ENCODE data around the gene ATP8B4.

ATP8B4 gene

DNA sequence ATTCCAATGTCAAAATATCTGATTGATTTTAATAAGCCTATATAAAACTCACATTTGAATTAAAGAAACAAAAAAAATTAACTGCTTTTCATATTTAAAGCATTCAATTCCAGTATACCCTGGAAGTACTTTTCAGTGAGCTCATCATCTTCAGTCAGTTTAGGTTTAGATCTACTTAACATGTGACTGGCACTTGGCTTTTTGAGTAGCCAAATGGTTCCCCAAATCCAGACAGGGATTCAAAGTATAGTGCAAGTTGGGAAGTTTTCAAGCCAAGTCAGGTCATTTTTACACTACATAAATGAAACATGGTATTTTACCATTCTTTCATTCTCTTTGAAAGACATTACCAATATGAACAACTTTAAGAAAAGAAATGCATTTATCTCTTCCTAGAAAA is 57.5 kb downstream of the ATP8B4 start:
- TF ChIP-seq, protein P1, sequence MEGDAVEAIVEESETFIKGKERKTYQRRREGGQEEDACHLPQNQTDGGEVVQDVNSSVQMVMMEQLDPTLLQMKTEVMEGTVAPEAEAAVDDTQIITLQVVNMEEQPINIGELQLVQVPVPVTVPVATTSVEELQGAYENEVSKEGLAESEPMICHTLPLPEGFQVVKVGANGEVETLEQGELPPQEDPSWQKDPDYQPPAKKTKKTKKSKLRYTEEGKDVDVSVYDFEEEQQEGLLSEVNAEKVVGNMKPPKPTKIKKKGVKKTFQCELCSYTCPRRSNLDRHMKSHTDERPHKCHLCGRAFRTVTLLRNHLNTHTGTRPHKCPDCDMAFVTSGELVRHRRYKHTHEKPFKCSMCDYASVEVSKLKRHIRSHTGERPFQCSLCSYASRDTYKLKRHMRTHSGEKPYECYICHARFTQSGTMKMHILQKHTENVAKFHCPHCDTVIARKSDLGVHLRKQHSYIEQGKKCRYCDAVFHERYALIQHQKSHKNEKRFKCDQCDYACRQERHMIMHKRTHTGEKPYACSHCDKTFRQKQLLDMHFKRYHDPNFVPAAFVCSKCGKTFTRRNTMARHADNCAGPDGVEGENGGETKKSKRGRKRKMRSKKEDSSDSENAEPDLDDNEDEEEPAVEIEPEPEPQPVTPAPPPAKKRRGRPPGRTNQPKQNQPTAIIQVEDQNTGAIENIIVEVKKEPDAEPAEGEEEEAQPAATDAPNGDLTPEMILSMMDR (IDR thresholded peaks at IDR 0.05; ENCODE audit: low read depth, low read length): no peak
- no peak for DNase-seq (ENCODE audit: extremely low read depth, low read depth)

DNA sequence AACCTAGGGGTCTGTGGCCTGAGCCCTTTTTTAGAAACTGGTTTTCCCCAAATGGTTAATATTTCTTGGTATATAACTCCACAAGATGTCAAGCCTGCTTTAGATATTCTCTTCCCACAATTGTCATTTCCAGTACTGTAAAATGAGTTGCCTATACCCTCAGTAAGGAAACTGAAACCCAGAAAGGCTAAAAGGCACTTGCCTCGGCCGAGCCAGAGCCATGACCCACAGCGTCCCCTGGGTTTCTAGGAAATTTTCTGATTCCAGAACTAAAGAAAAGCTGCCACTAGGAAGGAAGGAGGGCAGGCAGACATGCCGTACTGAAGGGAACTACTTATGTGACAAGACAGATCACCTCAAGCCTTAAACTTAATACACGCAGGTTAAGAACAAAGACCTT is 59.1 kb downstream of the ATP8B4 start:
- no peak for DNase-seq (ENCODE audit: extremely low read depth, low read depth)
- TF ChIP-seq, protein P1 (IDR thresholded peaks at IDR 0.05; ENCODE audit: low read depth, low read length): peak; percentile 0; the same call in 1 of the 2 replicates

DNA sequence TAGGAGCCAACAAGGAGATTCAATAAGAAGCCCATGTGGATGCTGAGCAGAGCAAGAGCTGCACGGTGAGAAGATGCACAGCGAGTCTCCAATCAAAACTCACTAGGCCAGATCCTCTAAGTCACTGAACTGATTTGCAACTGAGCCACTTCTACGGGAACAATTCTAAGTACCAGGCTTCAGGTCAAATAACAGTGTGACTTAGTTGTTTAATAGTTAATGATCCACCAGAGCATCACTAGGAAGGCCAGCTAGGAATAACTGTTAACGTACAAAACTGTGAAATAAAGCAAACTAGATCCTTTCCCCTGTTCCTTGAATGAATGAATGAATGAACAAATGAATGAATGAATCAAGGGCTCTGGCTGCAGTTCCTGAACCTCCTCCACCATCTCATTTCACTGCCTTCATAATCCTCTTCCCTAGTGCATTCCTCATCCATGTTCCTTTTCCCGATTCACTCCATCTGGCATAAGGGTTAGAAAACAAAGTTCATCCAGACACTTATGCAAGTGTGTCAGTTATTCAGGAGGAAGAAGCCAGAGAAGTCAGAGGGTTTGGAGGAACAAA is 59.7 kb downstream of the ATP8B4 start:
- DNase-seq (ENCODE audit: extremely low read depth, low read depth): no peak
- TF ChIP-seq, protein P1 (IDR thresholded peaks at IDR 0.05; ENCODE audit: low read depth, low read length): no peak

DNA sequence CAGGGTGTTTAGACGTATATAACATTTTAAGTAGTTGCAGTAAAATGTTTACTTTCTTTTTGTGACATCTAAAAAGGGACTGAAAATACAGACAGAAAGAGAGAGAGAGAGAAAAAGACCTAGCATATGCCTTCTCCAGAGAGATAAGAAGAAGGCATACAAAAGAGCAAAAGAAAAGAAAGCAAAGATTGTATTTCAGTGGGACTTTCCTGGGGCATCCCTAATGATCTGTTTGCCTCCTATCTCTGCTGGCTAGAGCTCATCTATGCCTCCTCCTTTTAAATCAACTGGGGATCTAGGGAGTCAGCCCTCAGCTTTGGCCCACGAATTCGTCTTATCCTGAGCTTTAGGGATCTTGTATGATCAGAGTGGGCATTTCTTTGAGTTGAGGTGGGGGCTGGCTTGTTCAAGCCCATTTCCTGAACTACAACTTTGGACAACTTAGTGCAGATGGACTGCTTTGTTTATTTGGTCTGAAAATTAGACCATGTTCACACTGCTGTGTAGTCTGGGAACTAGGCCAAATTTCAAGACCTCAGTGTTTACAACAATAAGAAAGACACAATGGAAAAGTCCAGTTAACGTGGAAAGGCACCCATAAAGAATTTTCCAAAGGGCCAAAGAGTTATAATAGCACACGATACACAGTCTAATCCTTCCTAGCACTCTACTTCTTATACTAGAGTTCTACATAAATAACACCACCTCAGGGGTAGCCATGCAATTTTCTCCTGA is 61.0 kb downstream of the ATP8B4 start:
- peak; percentile 35 for DNase-seq (ENCODE audit: extremely low read depth, low read depth)
- TF ChIP-seq, protein P1 (IDR thresholded peaks at IDR 0.05; ENCODE audit: low read depth, low read length): no peak

DNA sequence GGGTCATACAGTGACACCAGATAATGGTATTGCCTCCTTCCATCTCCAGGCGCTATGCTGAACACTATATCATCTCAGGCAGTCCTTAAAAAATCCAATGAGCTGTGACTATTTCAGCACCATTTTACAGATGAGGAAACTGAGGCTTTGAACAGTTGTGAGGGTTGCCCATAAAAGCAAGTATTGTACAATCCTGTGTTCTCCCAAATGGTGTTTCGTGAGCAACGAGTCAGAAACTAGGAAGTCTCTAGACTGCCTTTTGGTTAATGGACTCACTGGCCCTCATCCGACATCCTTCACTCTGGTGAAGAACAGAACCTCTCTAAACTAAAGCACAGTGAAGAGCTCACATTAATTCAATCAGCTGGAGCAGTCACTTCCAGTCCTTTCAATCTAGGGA is 61.8 kb downstream of the ATP8B4 start:
- TF ChIP-seq, protein P1 (IDR thresholded peaks at IDR 0.05; ENCODE audit: low read depth, low read length): no peak

DNA sequence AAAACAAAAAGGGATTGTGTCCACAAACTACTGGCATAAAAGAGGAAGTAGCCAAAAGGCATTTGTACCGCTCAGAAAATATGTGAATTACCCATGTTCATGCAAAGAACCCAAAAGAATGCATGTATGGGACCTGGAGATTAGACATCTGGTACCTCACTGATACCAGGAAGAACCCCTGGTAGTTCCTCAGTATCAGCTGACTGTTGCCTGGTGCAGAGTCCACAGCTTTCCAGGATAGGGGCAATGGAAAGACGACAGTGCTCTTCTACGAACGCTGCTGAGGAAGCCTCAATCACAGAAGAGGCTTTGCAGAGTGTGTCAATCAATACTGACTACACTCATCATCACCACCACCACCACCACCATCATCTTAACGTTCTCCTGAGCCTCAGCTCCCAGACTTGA is 63.3 kb downstream of the ATP8B4 start:
- TF ChIP-seq, protein P1 (IDR thresholded peaks at IDR 0.05; ENCODE audit: low read depth, low read length): no peak
- DNase-seq (ENCODE audit: extremely low read depth, low read depth): no peak

More for the DNA sequence above, 61.8 kb downstream of the ATP8B4 start:
- no peak for DNase-seq (ENCODE audit: extremely low read depth, low read depth)

DNA sequence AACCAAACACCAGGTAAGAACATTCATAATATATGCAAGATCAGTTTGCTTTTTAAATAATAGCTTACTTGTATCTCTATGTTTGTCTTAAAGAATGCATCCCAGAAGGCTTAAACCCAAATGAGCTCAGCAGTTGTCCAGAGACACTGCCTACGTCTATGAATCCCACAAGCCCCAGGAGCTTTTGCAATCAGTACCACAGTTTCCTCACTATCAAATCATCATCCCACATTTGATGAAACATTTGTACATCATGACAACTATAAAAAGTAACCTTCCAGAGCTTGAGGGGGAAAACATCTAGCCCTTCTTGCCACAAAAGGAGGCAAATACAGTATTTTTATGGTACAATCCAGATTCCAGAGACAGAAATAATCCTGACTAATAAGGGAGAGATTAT is 63.7 kb downstream of the ATP8B4 start:
- TF ChIP-seq, protein P1 (IDR thresholded peaks at IDR 0.05; ENCODE audit: low read depth, low read length): no peak
- DNase-seq (ENCODE audit: extremely low read depth, low read depth): peak; percentile 64
